Lower leg skin (tissue), 4 donors: Measurements from ENCODE around the gene MYO3B. TPM values are rescaled to one million over a fixed set of nuclear protein-coding genes. Genes with fewer than 3 reads are reported as not detected.

Experiments used
- DNase-seq, 2 donors: peaks; one replicate each; pipeline ENCODE4 v3.0.0-alpha.2; 2019; ENCODE audit warnings: low spot score in 2 of 2
- H3K4me3 ChIP-seq: fragments of 200-600 bp; sonication (generic); 2 replicates; pipeline ENCODE4 v1.5.1; 2017; ENCODE audit warnings: mild to moderate bottlenecking, low read depth; ENCODE audit not compliant: poor library complexity, severe bottlenecking
- POLR2A ChIP-seq, 2 donors: fragments of 450-650 bp; IDR thresholded peaks; one replicate each; pipeline ENCODE4 v1.6.1; 2016 to 2017; ENCODE audit warnings: antibody characterized with exemption in 2 of 2, mild to moderate bottlenecking in 1 of 2, moderate library complexity in 1 of 2
- WGBS, 2 donors: methylation state at CpG; one replicate each; pipeline ENCODE4 v1.1.5; 2018; 5-methylcytosine and 5-hydroxymethylcytosine counted together
- intact Hi-C: fragments of 100-400 bp; cut with DNase I; formaldehyde crosslinking; loops from one replicate; pipeline ENCODE4 v1.15.0; 2023; ENCODE audit warnings: low total_unique reads
- total RNA-seq, 4 donors: library from RNA; depleted of rRNA; stranded (reverse); fragments of >200 nt; gene quantifications; one replicate each; pipeline ENCODE4 v1.1.0, GENCODE V29; 2016
- TF ChIP-seq, protein P1 (sequence below), 3 donors: fragments of 450-650 bp; IDR thresholded peaks; one replicate each; pipeline ENCODE4 v1.5.1; 2016; ENCODE audit warnings: antibody characterized with exemption in 3 of 3, mild to moderate bottlenecking in 3 of 3, moderate library complexity in 2 of 3

Gene MYO3B
- total RNA-seq, 4 donors from 2014 or later: 0.17 to 0.81 (median 0.66) TPM

DNA sequence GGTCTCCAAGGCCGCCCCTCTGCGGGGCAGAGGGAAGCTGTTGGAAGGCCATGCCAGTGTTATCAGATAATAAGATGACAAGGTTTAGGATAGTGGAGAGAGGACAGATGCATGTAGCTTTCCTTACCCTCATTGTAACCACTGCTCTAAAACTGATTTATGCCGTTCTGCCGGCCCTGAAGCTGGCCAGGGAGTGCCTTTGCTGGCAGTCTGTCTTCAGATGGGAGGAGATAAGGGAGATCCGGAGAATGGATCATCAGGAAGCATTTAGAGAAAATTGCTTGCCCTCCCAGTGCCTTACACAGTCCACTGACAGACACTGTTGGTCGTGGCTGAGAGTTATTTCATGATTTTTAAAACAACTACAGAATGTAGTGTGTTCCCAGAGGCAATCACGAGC lies 35.4 kb upstream of the MYO3B start:
- TF ChIP-seq, protein P1, sequence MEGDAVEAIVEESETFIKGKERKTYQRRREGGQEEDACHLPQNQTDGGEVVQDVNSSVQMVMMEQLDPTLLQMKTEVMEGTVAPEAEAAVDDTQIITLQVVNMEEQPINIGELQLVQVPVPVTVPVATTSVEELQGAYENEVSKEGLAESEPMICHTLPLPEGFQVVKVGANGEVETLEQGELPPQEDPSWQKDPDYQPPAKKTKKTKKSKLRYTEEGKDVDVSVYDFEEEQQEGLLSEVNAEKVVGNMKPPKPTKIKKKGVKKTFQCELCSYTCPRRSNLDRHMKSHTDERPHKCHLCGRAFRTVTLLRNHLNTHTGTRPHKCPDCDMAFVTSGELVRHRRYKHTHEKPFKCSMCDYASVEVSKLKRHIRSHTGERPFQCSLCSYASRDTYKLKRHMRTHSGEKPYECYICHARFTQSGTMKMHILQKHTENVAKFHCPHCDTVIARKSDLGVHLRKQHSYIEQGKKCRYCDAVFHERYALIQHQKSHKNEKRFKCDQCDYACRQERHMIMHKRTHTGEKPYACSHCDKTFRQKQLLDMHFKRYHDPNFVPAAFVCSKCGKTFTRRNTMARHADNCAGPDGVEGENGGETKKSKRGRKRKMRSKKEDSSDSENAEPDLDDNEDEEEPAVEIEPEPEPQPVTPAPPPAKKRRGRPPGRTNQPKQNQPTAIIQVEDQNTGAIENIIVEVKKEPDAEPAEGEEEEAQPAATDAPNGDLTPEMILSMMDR (IDR thresholded peaks at IDR 0.05): no peak
- no peak for TF ChIP-seq POLR2A (IDR thresholded peaks at IDR 0.05)
- no peak overlapping the region for H3K4me3 ChIP-seq
- 50 to 57% methylated on average over 7 of the region's 7 CpGs for WGBS, 2 donors
- intact Hi-C loops: no loop called here
- no peak for DNase-seq

- no peak for DNase-seq
- H3K4me3 ChIP-seq: no peak overlapping the region
- intact Hi-C loops: no loop called here
- 88% methylated on average over 4 of the region's 4 CpGs for WGBS, 2 donors
- TF ChIP-seq, protein P1 (IDR thresholded peaks at IDR 0.05): no peak
- no peak for TF ChIP-seq POLR2A (IDR thresholded peaks at IDR 0.05)
These were observed 34.8 kb upstream of the MYO3B start for GRCh38 chr2:170143045-170143717.

- no peak overlapping the region for H3K4me3 ChIP-seq
- intact Hi-C loops: no loop called here
- no peak for TF ChIP-seq POLR2A (IDR thresholded peaks at IDR 0.05)
- TF ChIP-seq, protein P1 (IDR thresholded peaks at IDR 0.05): no peak
- 45 to 58% methylated on average over 4 of the region's 4 CpGs for WGBS, 2 donors
- no peak for DNase-seq
These were observed 33.2 kb upstream of the MYO3B start for GRCh38 chr2:170144761-170145160.

GRCh38 chr2:170145191-170145590 lies 32.8 kb upstream of the MYO3B start:
- no peak for DNase-seq
- no peak for TF ChIP-seq POLR2A (IDR thresholded peaks at IDR 0.05)
- TF ChIP-seq, protein P1 (IDR thresholded peaks at IDR 0.05): no peak
- H3K4me3 ChIP-seq: no peak overlapping the region
- intact Hi-C loops: no loop called here
- 70 to 81% methylated on average over 1 of the region's 1 CpG for WGBS, 2 donors

GRCh38 chr2:170145675-170146432 lies 32.1 kb upstream of the MYO3B start:
- intact Hi-C loops: no loop called here
- H3K4me3 ChIP-seq: no peak overlapping the region
- DNase-seq: no peak
- no peak for TF ChIP-seq POLR2A (IDR thresholded peaks at IDR 0.05)
- TF ChIP-seq, protein P1 (IDR thresholded peaks at IDR 0.05): no peak
- 56 to 59% methylated on average over 7 of the region's 7 CpGs for WGBS, 2 donors
